HL-60 (cell line): ENCODE results near the gene TAOK3.

Source experiments
- GABPA ChIP-seq: IDR thresholded peaks from 2 replicates; pipeline ENCODE4 v1.6.1; 2012; ENCODE audit warnings: low read depth
- POLR2AphosphoS5 ChIP-seq: IDR thresholded peaks from 2 replicates; pipeline ENCODE4 v1.6.1; 2012; ENCODE audit warnings: low read depth
- TF ChIP-seq, protein P1 (sequence below): IDR thresholded peaks from one replicate; pipeline ENCODE4 v1.5.1; 2011; ENCODE audit warnings: low read length, control low read depth, inconsistent platforms; ENCODE audit not compliant: insufficient read depth
- TF ChIP-seq, protein P2 (sequence below): IDR thresholded peaks from 2 replicates; pipeline ENCODE4 v1.6.1; 2012; ENCODE audit warnings: low read depth; ENCODE audit not compliant: insufficient replicate concordance

DNA sequence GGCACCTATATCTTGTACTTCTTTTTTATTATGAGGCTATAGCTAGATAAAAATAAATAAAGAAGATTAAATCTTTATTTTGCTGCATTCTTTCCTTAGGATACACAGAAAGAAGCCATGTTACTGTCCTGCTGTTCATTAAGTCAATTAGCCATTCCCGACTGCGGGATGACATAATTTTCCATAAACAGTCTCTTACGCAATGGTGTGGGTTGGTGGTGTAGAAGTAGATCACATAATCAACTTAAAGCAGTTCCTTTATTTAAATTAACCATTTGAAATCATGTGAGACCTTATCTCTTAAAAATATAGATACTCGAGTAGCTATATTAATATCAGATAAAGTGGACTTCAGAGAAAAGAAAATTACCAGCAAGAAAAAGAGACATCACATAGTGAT, 40.2 kb downstream of the TAOK3 start:
- TF ChIP-seq, protein P1, sequence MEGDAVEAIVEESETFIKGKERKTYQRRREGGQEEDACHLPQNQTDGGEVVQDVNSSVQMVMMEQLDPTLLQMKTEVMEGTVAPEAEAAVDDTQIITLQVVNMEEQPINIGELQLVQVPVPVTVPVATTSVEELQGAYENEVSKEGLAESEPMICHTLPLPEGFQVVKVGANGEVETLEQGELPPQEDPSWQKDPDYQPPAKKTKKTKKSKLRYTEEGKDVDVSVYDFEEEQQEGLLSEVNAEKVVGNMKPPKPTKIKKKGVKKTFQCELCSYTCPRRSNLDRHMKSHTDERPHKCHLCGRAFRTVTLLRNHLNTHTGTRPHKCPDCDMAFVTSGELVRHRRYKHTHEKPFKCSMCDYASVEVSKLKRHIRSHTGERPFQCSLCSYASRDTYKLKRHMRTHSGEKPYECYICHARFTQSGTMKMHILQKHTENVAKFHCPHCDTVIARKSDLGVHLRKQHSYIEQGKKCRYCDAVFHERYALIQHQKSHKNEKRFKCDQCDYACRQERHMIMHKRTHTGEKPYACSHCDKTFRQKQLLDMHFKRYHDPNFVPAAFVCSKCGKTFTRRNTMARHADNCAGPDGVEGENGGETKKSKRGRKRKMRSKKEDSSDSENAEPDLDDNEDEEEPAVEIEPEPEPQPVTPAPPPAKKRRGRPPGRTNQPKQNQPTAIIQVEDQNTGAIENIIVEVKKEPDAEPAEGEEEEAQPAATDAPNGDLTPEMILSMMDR, result no peak
- peak; percentile 51; the same call in 1 of the 2 replicates for TF ChIP-seq POLR2AphosphoS5
- TF ChIP-seq GABPA, result no peak
- TF ChIP-seq, protein P2, sequence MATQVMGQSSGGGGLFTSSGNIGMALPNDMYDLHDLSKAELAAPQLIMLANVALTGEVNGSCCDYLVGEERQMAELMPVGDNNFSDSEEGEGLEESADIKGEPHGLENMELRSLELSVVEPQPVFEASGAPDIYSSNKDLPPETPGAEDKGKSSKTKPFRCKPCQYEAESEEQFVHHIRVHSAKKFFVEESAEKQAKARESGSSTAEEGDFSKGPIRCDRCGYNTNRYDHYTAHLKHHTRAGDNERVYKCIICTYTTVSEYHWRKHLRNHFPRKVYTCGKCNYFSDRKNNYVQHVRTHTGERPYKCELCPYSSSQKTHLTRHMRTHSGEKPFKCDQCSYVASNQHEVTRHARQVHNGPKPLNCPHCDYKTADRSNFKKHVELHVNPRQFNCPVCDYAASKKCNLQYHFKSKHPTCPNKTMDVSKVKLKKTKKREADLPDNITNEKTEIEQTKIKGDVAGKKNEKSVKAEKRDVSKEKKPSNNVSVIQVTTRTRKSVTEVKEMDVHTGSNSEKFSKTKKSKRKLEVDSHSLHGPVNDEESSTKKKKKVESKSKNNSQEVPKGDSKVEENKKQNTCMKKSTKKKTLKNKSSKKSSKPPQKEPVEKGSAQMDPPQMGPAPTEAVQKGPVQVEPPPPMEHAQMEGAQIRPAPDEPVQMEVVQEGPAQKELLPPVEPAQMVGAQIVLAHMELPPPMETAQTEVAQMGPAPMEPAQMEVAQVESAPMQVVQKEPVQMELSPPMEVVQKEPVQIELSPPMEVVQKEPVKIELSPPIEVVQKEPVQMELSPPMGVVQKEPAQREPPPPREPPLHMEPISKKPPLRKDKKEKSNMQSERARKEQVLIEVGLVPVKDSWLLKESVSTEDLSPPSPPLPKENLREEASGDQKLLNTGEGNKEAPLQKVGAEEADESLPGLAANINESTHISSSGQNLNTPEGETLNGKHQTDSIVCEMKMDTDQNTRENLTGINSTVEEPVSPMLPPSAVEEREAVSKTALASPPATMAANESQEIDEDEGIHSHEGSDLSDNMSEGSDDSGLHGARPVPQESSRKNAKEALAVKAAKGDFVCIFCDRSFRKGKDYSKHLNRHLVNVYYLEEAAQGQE, result no peak
